Stimulated activated naive CD8-positive, alpha-beta T cell treated with anti-CD3 and anti-CD28 coated beads, Interleukin-15, amount 100 ng/mL, for 72 hours (primary cell): ENCODE results near the gene DLG2.
"Not testable (repeated sequence)": the region's sequence is repeated elsewhere in the genome, so short reads cannot be mapped to it uniquely, and the experiment has no call there.

Experiments used
- ATAC-seq: fragments of 150-1000 bp; cut with Tn5 transposase; 2 replicates; pipeline ENCODE4 v1.10.0; 2021; ENCODE audit warnings: mild to moderate bottlenecking, moderate library complexity
- DNase-seq, 2 donors: peaks; one replicate each; pipeline ENCODE4 v3.0.0; 2021 to 2022
- H3K27ac Mint-ChIP-seq, 2 donors: one replicate each; pipeline ENCODE4 v1.8.0; 2022; ENCODE audit warnings: mild to moderate bottlenecking in 2 of 2, mixed read lengths in 2 of 2, moderate library complexity in 2 of 2
- H3K27me3 Mint-ChIP-seq: one replicate; pipeline ENCODE4 v1.8.0; 2022; ENCODE audit warnings: mixed read lengths
- H3K4me1 Mint-ChIP-seq: one replicate; pipeline ENCODE4 v1.8.0; 2022; ENCODE audit warnings: mild to moderate bottlenecking, mixed read lengths
- H3K4me3 Mint-ChIP-seq, 2 donors: one replicate each; pipeline ENCODE4 v1.8.0; 2022; ENCODE audit warnings: mild to moderate bottlenecking in 2 of 2, mixed read lengths in 2 of 2, moderate library complexity in 1 of 2
- H3K9me3 Mint-ChIP-seq, 2 donors: one replicate each; pipeline ENCODE4 v1.8.0; 2022; ENCODE audit warnings: mixed read lengths in 2 of 2

DLG2 gene

DNA sequence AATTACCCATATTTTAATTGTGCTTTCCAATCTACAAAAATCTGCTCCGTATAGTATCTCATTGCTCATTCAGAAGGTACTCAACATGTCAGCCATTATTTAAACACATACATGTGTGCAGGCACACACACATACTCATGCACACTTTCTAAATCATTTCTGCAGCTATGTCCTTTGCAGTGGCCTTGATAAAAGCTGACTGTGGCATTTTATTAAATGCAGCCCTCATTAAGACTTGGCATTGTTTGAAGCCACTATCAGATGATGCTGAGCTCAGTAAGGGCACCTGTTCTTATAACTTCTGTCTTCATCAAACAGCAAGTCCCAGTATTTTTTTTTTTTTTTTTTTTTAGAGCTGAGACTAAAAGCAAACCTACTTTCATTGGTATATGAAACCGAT is 1269.1 kb downstream of the DLG2 start:
- peaks cover 21 to 24% of the 10 kb centered on the region in 2 donors for H3K9me3 Mint-ChIP-seq

DNA sequence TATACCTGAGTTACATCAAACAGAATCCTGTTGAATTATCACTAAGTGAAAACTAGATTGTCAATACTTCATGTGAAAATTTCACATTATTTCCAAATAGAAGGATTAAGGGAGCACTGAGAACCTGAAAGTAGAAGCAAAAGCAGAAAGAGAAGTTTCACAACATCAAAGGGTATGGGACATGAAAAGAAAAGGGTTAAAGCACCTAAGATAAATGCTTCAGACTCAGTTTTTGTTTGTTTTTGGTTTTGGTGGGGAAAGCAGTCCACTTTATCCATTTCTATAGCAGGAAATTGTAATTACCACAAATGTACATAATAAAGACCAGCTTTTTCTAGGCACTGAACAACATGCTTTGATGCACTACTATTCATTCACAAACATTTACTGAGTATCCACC is 1271.2 kb downstream of the DLG2 start:
- Mint-ChIP-seq H3K27ac (no peak overlapping the region), H3K4me3 (no peak overlapping the region), H3K4me1 (no peaks in the 10 kb centered on the region), H3K27me3 (no peaks in the 10 kb centered on the region), H3K9me3 (peaks cover 22 to 27% of the 10 kb centered on the region in 2 donors)
- no peak for ATAC-seq
- DNase-seq, result no peak

More for the DNA sequence above, 1269.1 kb downstream of the DLG2 start:
- DNase-seq (no peak), ATAC-seq (no peak)
- Mint-ChIP-seq H3K4me1 (no peaks in the 10 kb centered on the region), H3K27me3 (no peaks in the 10 kb centered on the region), H3K4me3 (no peak overlapping the region), H3K27ac (no peak overlapping the region)

GRCh38 chr11:84345597-84345996 is 1281.5 kb downstream of the DLG2 start:
- Mint-ChIP-seq H3K9me3 (peaks cover 6 to 13% of the 10 kb centered on the region in 2 donors), H3K4me3 (no peak overlapping the region), H3K27ac (no peak overlapping the region), H3K27me3 (no peaks in the 10 kb centered on the region), H3K4me1 (no peaks in the 10 kb centered on the region)
- no peak for DNase-seq
- no peak for ATAC-seq

GRCh38 chr11:84345027-84345426 is 1282.1 kb downstream of the DLG2 start:
- no peak overlapping the region for H3K4me3 Mint-ChIP-seq
- H3K9me3 Mint-ChIP-seq, result peaks cover 11 to 15% of the 10 kb centered on the region in 2 donors
- ATAC-seq, result no peak
- H3K27ac Mint-ChIP-seq, result no peak overlapping the region
- H3K4me1 Mint-ChIP-seq, result no peaks in the 10 kb centered on the region
- H3K27me3 Mint-ChIP-seq, result no peaks in the 10 kb centered on the region
- no peak for DNase-seq

DNA sequence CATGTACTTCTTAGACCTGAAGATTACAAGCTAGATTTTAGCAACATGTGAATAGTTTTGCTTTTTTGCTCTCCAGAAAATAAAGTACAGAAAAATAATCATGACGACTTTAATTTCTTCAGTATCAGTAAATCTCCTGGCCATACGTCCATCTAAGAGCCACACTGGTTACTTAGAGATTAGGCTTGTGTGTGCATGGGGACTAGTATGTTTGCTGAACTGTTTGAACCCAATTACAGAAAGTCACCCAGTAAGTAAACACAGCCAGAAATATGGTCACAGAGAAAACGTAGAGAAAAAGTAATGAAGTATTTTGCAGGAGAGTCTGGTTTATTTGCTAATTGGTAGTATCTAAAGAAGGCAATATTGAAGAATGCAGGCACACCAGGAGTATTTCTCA is 1287.3 kb downstream of the DLG2 start:
- Mint-ChIP-seq H3K27me3 (no peaks in the 10 kb centered on the region), H3K27ac (no peak overlapping the region), H3K9me3 (peaks cover 28 to 32% of the 10 kb centered on the region in 2 donors), H3K4me3 (no peak overlapping the region), H3K4me1 (no peaks in the 10 kb centered on the region)
- DNase-seq, result no peak
- no peak for ATAC-seq

- Mint-ChIP-seq H3K27me3 (no peaks in the 10 kb centered on the region), H3K9me3 (peaks cover 8 to 14% of the 10 kb centered on the region in 2 donors), H3K4me3 (no peak overlapping the region), H3K4me1 (no peaks in the 10 kb centered on the region), H3K27ac (no peak overlapping the region)
- DNase-seq (no peak), ATAC-seq (no peak)
These were observed 1293.9 kb downstream of the DLG2 start for GRCh38 chr11:84333221-84333620.

- H3K27me3 Mint-ChIP-seq, result no peaks in the 10 kb centered on the region
- no peak overlapping the region for H3K27ac Mint-ChIP-seq
- H3K4me3 Mint-ChIP-seq, result no peak overlapping the region
- ATAC-seq, result no peak
- peaks cover 16 to 22% of the 10 kb centered on the region in 2 donors for H3K9me3 Mint-ChIP-seq
- DNase-seq, result no peak
- H3K4me1 Mint-ChIP-seq, result no peaks in the 10 kb centered on the region
These were observed 1304.9 kb downstream of the DLG2 start for GRCh38 chr11:84322211-84322610.

DNA sequence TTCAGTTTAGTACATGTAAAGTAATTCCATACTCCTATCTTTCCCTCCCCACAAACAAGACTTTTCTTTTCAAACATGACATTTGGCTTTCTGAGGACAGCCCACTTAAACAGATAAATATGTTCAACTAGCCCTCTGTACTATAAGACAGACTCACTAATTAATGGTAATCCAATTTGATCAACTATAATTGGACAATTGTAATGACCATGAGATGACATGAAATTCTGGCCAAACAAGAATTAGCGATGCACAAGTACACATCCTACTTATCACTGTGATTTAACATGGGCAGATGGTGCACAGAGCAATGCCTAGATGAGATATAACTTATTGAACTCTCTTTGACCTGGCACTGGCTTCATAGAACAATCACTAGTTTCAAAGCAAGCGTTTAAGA is 1307.3 kb downstream of the DLG2 start:
- Mint-ChIP-seq H3K9me3 (peaks cover 16 to 17% of the 10 kb centered on the region in 2 donors), H3K27me3 (no peaks in the 10 kb centered on the region), H3K27ac (no peak overlapping the region), H3K4me3 (no peak overlapping the region), H3K4me1 (no peaks in the 10 kb centered on the region)
- ATAC-seq, result no peak
- DNase-seq, result no peak

- no peak for DNase-seq
- Mint-ChIP-seq H3K4me3 (no peak overlapping the region), H3K27me3 (no peaks in the 10 kb centered on the region), H3K4me1 (no peaks in the 10 kb centered on the region), H3K27ac (no peak overlapping the region), H3K9me3 (peaks cover 0 to 9% of the 10 kb centered on the region in 2 donors)
- ATAC-seq, result no peak
These were observed 1310.1 kb downstream of the DLG2 start for GRCh38 chr11:84316866-84317555.

- ATAC-seq (no peak), DNase-seq (no peak)
- H3K4me3 Mint-ChIP-seq, result no peak overlapping the region
- H3K27me3 Mint-ChIP-seq, result no peaks in the 10 kb centered on the region
- H3K4me1 Mint-ChIP-seq, result no peaks in the 10 kb centered on the region
- peaks cover 0 to 6% of the 10 kb centered on the region in 2 donors for H3K9me3 Mint-ChIP-seq
- no peak overlapping the region for H3K27ac Mint-ChIP-seq
These were observed 1313.2 kb downstream of the DLG2 start for GRCh38 chr11:84313830-84314359.

- Mint-ChIP-seq H3K4me3 (no peak overlapping the region), H3K9me3 (peaks cover 9 to 12% of the 10 kb centered on the region in 2 donors), H3K27me3 (no peaks in the 10 kb centered on the region), H3K4me1 (no peaks in the 10 kb centered on the region), H3K27ac (no peak overlapping the region)
- ATAC-seq (no peak), DNase-seq (no peak)
These were observed 1316.9 kb downstream of the DLG2 start for GRCh38 chr11:84310268-84310667.

DNA sequence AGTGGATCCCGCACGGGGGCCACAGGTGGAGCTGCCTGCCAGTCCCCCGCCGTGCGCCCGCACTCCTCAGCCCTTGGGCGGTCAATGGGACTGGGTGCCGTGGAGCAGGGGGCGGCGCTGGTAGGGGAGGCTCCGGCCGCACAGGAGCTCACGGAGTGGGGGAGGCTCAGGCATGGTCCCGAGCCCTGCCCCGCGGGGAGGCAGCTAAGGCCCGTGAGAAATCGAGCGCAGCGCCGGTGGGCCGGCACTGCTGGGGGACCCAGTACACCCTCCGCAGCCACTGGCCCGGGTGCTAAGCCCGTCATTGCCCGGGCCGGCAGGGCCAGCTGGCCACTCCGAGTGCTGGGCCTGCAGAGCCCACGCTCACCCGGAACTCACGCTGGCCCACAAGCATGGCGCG is 1318.7 kb downstream of the DLG2 start:
- DNase-seq, H3K27ac Mint-ChIP-seq, H3K4me1 Mint-ChIP-seq, H3K4me3 Mint-ChIP-seq, H3K27me3 Mint-ChIP-seq, ATAC-seq: not testable (repeated sequence)
- peaks cover 9 to 12% of the 10 kb centered on the region in 2 donors for H3K9me3 Mint-ChIP-seq

DNA sequence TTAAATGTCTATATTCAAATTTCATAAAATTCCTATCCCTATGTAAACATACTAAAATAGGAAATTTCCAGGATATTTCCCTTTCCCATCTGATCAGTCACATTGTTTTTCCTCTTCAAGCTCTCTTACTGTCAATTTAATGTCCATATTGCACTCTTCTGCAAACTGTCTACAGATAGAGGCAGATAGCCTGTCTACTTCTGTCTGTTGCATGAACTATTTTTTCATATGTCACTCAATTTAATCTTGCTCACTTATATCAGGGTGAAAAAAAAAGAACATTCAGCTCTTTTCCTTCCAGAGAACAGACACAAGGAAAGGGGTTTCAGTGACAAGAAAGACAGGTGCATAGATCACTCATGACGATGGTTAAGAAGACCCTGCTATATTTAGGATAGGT is 1327.1 kb downstream of the DLG2 start:
- no peaks in the 10 kb centered on the region for H3K9me3 Mint-ChIP-seq
- DNase-seq (no peak), ATAC-seq (no peak)
- H3K4me1 Mint-ChIP-seq, result no peaks in the 10 kb centered on the region
- H3K27ac Mint-ChIP-seq, result no peak overlapping the region
- no peak overlapping the region for H3K4me3 Mint-ChIP-seq
- no peaks in the 10 kb centered on the region for H3K27me3 Mint-ChIP-seq

- no peak for DNase-seq
- Mint-ChIP-seq H3K9me3 (peaks cover 0 to 4% of the 10 kb centered on the region in 2 donors), H3K4me1 (no peaks in the 10 kb centered on the region), H3K27ac (no peak overlapping the region), H3K27me3 (no peaks in the 10 kb centered on the region), H3K4me3 (no peak overlapping the region)
- ATAC-seq, result no peak
These were observed 1329.6 kb downstream of the DLG2 start for GRCh38 chr11:84297570-84297969.

GRCh38 chr11:84295815-84296214 is 1331.3 kb downstream of the DLG2 start:
- peaks cover 0 to 4% of the 10 kb centered on the region in 2 donors for H3K9me3 Mint-ChIP-seq
- no peak for DNase-seq
- H3K27me3 Mint-ChIP-seq, result no peaks in the 10 kb centered on the region
- H3K4me1 Mint-ChIP-seq, result no peaks in the 10 kb centered on the region
- H3K4me3 Mint-ChIP-seq, result no peak overlapping the region
- no peak for ATAC-seq
- no peak overlapping the region for H3K27ac Mint-ChIP-seq

GRCh38 chr11:84292955-84293354 is 1334.2 kb downstream of the DLG2 start:
- Mint-ChIP-seq H3K27me3 (no peaks in the 10 kb centered on the region), H3K9me3 (peaks cover 0 to 4% of the 10 kb centered on the region in 2 donors), H3K4me3 (no peak overlapping the region), H3K27ac (no peak overlapping the region), H3K4me1 (no peaks in the 10 kb centered on the region)
- DNase-seq (no peak), ATAC-seq (no peak)

DNA sequence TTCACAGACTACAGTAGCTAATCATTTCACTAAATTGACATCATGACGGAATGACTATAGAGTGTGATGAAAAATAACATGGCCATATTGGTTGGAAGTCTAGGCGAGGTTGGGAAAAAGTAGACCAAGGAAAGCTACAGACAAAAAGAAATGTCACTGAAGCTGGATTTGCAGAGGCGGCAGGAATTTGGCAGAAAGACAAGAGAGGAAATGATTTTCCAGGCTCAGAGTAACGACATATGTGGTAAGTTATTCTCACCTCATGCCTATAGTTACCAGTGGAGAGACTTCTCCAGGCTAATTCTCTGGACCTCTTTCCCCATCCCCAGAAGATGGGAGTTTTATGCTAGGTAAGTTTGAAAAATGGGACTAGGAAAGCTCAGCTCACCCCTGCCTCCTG is 1335.1 kb downstream of the DLG2 start:
- ATAC-seq (no peak), DNase-seq (no peak)
- peaks cover 0 to 8% of the 10 kb centered on the region in 2 donors for H3K9me3 Mint-ChIP-seq
- no peak overlapping the region for H3K27ac Mint-ChIP-seq
- no peaks in the 10 kb centered on the region for H3K27me3 Mint-ChIP-seq
- no peaks in the 10 kb centered on the region for H3K4me1 Mint-ChIP-seq
- H3K4me3 Mint-ChIP-seq, result no peak overlapping the region
